Mucosa of stomach (tissue), 1 donor: ENCODE data around the gene CS.

Experiments used
- H3K27me3 ChIP-seq: one replicate; pipeline ENCODE4 v1.7.0; 2013; ENCODE audit warnings: mild to moderate bottlenecking, low read length; ENCODE audit not compliant: control insufficient read depth, insufficient read depth
- H3K36me3 ChIP-seq: one replicate; pipeline ENCODE4 v1.7.0; 2013; ENCODE audit warnings: low read length; ENCODE audit not compliant: control insufficient read depth, insufficient read depth
- H3K4me1 ChIP-seq: one replicate; pipeline ENCODE4 v1.7.0; 2013; ENCODE audit warnings: mild to moderate bottlenecking, low read length; ENCODE audit not compliant: control insufficient read depth, insufficient read depth
- H3K4me3 ChIP-seq: one replicate; pipeline ENCODE4 v1.7.0; 2013; ENCODE audit warnings: low read length
- H3K9ac ChIP-seq: one replicate; pipeline ENCODE4 v1.7.0; 2013; ENCODE audit warnings: mild to moderate bottlenecking, low read length, moderate library complexity
- H3K9me3 ChIP-seq: one replicate; pipeline ENCODE4 v1.7.0; 2013; ENCODE audit warnings: mild to moderate bottlenecking, low read length, moderate library complexity; ENCODE audit not compliant: control insufficient read depth
- donor health status: Pancreatic carcinoma.

CS gene

GRCh38 chr12:56255671-56256070 lies 44.5 kb downstream of the CS start:
- Histone ChIP-seq H3K27me3 (no peaks in the 10 kb centered on the region), H3K9me3 (no peaks in the 10 kb centered on the region), H3K9ac (no peak overlapping the region), H3K4me3 (no peak overlapping the region), H3K4me1 (peaks cover 17% of the 10 kb centered on the region), H3K36me3 (peaks cover 24% of the 10 kb centered on the region)

GRCh38 chr12:56253091-56253490 lies 47.0 kb downstream of the CS start:
- Histone ChIP-seq H3K9me3 (no peaks in the 10 kb centered on the region), H3K27me3 (no peaks in the 10 kb centered on the region), H3K4me3 (no peak overlapping the region), H3K36me3 (peaks cover 33% of the 10 kb centered on the region), H3K9ac (no peak overlapping the region), H3K4me1 (peaks cover 17% of the 10 kb centered on the region)

GRCh38 chr12:56252649-56253048 lies 47.5 kb downstream of the CS start:
- H3K4me1 ChIP-seq = peaks cover 17% of the 10 kb centered on the region
- no peak overlapping the region for H3K4me3 ChIP-seq
- no peaks in the 10 kb centered on the region for H3K9me3 ChIP-seq
- H3K9ac ChIP-seq = no peak overlapping the region
- H3K27me3 ChIP-seq = no peaks in the 10 kb centered on the region
- H3K36me3 ChIP-seq = peaks cover 33% of the 10 kb centered on the region

GRCh38 chr12:56248711-56249110 lies 51.4 kb downstream of the CS start:
- Histone ChIP-seq H3K27me3 (no peaks in the 10 kb centered on the region), H3K4me1 (no peaks in the 10 kb centered on the region), H3K9me3 (no peaks in the 10 kb centered on the region), H3K4me3 (no peak overlapping the region), H3K36me3 (peaks cover 44% of the 10 kb centered on the region), H3K9ac (no peak overlapping the region)

- Histone ChIP-seq H3K9ac (no peak overlapping the region), H3K36me3 (peaks cover 38% of the 10 kb centered on the region), H3K9me3 (no peaks in the 10 kb centered on the region), H3K4me1 (no peaks in the 10 kb centered on the region), H3K4me3 (no peak overlapping the region), H3K27me3 (no peaks in the 10 kb centered on the region)
These were observed 52.2 kb downstream of the CS start for GRCh38 chr12:56247923-56248322.

GRCh38 chr12:56244494-56244893 lies 55.6 kb downstream of the CS start:
- Histone ChIP-seq H3K27me3 (no peaks in the 10 kb centered on the region), H3K4me3 (no peak overlapping the region), H3K4me1 (no peaks in the 10 kb centered on the region), H3K9ac (no peak overlapping the region), H3K36me3 (peaks cover 37% of the 10 kb centered on the region), H3K9me3 (no peaks in the 10 kb centered on the region)

GRCh38 chr12:56243731-56244181 lies 56.4 kb downstream of the CS start:
- Histone ChIP-seq H3K4me1 (no peaks in the 10 kb centered on the region), H3K9ac (no peak overlapping the region), H3K36me3 (peaks cover 33% of the 10 kb centered on the region), H3K27me3 (no peaks in the 10 kb centered on the region), H3K9me3 (no peaks in the 10 kb centered on the region), H3K4me3 (no peak overlapping the region)

GRCh38 chr12:56242986-56243385 lies 57.1 kb downstream of the CS start:
- Histone ChIP-seq H3K9me3 (no peaks in the 10 kb centered on the region), H3K27me3 (no peaks in the 10 kb centered on the region), H3K36me3 (peaks cover 28% of the 10 kb centered on the region), H3K4me3 (no peak overlapping the region), H3K4me1 (no peaks in the 10 kb centered on the region), H3K9ac (no peak overlapping the region)

GRCh38 chr12:56241424-56242303 lies 58.5 kb downstream of the CS start:
- Histone ChIP-seq H3K4me1 (no peaks in the 10 kb centered on the region), H3K27me3 (no peaks in the 10 kb centered on the region), H3K9me3 (no peaks in the 10 kb centered on the region), H3K4me3 (no peak overlapping the region), H3K9ac (no peak overlapping the region), H3K36me3 (peaks cover 23% of the 10 kb centered on the region)

GRCh38 chr12:56237552-56237951 lies 62.6 kb downstream of the CS start:
- Histone ChIP-seq H3K9me3 (no peaks in the 10 kb centered on the region), H3K9ac (no peak overlapping the region), H3K4me1 (no peaks in the 10 kb centered on the region), H3K36me3 (peaks cover 6% of the 10 kb centered on the region), H3K4me3 (no peak overlapping the region), H3K27me3 (no peaks in the 10 kb centered on the region)

GRCh38 chr12:56236985-56237384 lies 63.1 kb downstream of the CS start:
- no peaks in the 10 kb centered on the region for H3K27me3 ChIP-seq
- peaks cover 5% of the 10 kb centered on the region for H3K36me3 ChIP-seq
- H3K9me3 ChIP-seq = no peaks in the 10 kb centered on the region
- no peak overlapping the region for H3K9ac ChIP-seq
- no peak overlapping the region for H3K4me3 ChIP-seq
- no peaks in the 10 kb centered on the region for H3K4me1 ChIP-seq

- H3K4me1 ChIP-seq = peaks cover 4% of the 10 kb centered on the region
- H3K9me3 ChIP-seq = no peaks in the 10 kb centered on the region
- H3K27me3 ChIP-seq = no peaks in the 10 kb centered on the region
- H3K36me3 ChIP-seq = no peaks in the 10 kb centered on the region
- no peak overlapping the region for H3K4me3 ChIP-seq
- no peak overlapping the region for H3K9ac ChIP-seq
These were observed 64.0 kb downstream of the CS start for GRCh38 chr12:56236091-56236490.
